ENCODE data around the gene RPS24.

Gene RPS24

DNA sequence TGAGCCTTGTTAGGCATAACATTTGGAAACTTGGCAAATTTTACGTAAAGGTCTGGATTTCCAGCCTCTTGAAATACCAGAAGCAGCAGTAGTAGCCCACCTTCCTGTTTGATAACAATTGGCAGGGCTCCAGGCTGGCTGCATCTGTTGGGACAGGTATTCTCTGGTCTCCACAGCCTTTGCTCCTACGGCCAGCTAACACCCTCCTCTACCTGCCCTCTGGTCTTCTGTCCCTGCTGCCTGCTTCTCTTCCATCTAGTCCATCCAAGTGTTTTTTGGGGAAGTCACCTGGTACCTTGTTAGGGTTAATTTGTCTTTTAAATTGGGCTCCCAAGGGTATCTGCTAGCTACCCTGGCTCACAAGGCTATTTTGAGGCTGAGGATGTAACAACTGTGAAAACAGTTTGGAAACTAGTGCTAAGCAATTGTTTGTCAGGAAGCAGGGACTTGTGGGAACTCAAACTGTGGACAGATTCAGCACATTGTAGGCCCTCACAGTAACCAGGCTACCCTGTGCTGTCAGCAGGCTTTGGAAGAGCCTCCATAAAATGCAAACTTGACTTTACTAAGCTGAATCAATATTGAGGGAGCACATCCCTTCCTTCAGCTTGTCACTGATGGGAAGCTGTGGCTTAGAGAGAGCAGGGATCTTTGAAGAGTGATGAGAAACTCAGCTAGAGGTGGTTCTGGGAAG, 8.5 kb downstream of the RPS24 start:
- no peak for TF ChIP-seq CTCF (IDR thresholded peaks at IDR 0.05; ENCODE audit: extremely low read depth, insufficient read depth, missing control alignments)

DNA sequence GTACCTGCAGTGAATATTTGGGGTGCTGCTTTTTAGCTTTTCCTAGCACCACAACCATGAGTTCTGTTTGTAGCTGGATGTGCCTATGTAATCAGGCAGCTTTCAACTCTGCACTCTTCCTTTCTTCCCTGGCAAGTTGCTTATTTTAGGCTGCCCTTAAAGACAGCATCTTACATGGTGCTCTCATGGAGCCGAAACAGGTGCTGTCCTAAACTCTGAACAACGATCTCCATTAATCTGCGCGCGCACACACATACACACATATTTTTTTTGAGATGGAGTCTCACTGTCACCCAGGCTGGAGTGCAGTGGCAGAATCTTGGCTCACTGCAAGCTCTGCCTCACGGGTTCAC, 9.1 kb downstream of the RPS24 start:
- no peak for DNase-seq (ENCODE audit: low spot score)
- TF ChIP-seq CTCF (IDR thresholded peaks at IDR 0.05; ENCODE audit: extremely low read depth, insufficient read depth, missing control alignments): no peak
- in situ Hi-C loops (cut with MboI; ENCODE audit: low pct_unique_long_range_greater_than_20kb, low sequenced_read_pairs, unreplicated experiment): loop anchor here (25.0 kb wide), 1 partner anchor 1145 kb away; no protein-coding TSS in a partner anchor

More for the DNA sequence above, 8.5 kb downstream of the RPS24 start:
- DNase-seq (ENCODE audit: low spot score): no peak
- in situ Hi-C loops (cut with MboI; ENCODE audit: low pct_unique_long_range_greater_than_20kb, low sequenced_read_pairs, unreplicated experiment): loop anchor here (25.0 kb wide), 1 partner anchor 1145 kb away; no protein-coding TSS in a partner anchor

DNA sequence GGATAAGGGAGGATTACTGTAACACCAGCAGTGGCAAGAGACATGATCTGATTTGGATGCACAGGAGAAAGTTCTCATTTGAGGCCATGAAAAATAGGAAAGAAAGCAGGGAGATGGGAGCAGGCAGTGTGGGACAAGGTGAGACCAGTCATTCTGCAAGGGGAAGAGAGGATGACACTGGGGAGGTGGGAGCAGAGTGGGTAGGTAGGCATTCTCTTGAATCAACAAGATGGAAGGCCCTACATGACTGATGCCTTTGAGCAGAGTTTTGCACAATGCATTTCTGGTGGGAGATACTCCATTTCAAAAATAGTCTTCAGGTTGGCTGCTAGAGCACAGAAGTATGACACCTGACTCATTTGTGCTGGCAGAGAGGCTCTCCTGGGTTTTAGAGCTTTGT, 10.5 kb downstream of the RPS24 start:
- DNase-seq (ENCODE audit: low spot score): no peak
- no peak for TF ChIP-seq CTCF (IDR thresholded peaks at IDR 0.05; ENCODE audit: extremely low read depth, insufficient read depth, missing control alignments)
- in situ Hi-C loops (cut with MboI; ENCODE audit: low pct_unique_long_range_greater_than_20kb, low sequenced_read_pairs, unreplicated experiment): loop anchor here (25.0 kb wide), 1 partner anchor 1143 kb away; no protein-coding TSS in a partner anchor

- no peak for DNase-seq (ENCODE audit: low spot score)
- no peak for TF ChIP-seq CTCF (IDR thresholded peaks at IDR 0.05; ENCODE audit: extremely low read depth, insufficient read depth, missing control alignments)
- in situ Hi-C loops (cut with MboI; ENCODE audit: low pct_unique_long_range_greater_than_20kb, low sequenced_read_pairs, unreplicated experiment): loop anchor here (25.0 kb wide), 1 partner anchor 1143 kb away; no protein-coding TSS in a partner anchor
Observed at GRCh38 chr10:78044699-78045098, 11.0 kb downstream of the RPS24 start.

GRCh38 chr10:78045237-78045636, 11.6 kb downstream of the RPS24 start:
- in situ Hi-C loops (cut with MboI; ENCODE audit: low pct_unique_long_range_greater_than_20kb, low sequenced_read_pairs, unreplicated experiment): loop anchor here (25.0 kb wide), 1 partner anchor 1142 kb away; no protein-coding TSS in a partner anchor
- TF ChIP-seq CTCF (IDR thresholded peaks at IDR 0.05; ENCODE audit: extremely low read depth, insufficient read depth, missing control alignments): no peak
- peak; percentile 49 for DNase-seq (ENCODE audit: low spot score)

- in situ Hi-C loops (cut with MboI; ENCODE audit: low pct_unique_long_range_greater_than_20kb, low sequenced_read_pairs, unreplicated experiment): loop anchor here (25.0 kb wide), 1 partner anchor 1141 kb away; no protein-coding TSS in a partner anchor
- no peak for TF ChIP-seq CTCF (IDR thresholded peaks at IDR 0.05; ENCODE audit: extremely low read depth, insufficient read depth, missing control alignments)
Observed at GRCh38 chr10:78045856-78046255, 12.2 kb downstream of the RPS24 start.

More at GRCh38 chr10:78045856-78046255, 12.2 kb downstream of the RPS24 start:
- DNase-seq (ENCODE audit: low spot score): no peak
